Cardiac fibroblast (primary cell): Measurements from ENCODE around the gene FSTL4.

Source experiments
- DNase-seq, 2 donors: peaks; one replicate each; pipeline versions ENCODE4 v3.0.0 to v3.0.0-alpha.2; 2010; ENCODE audit warnings: low read depth in 2 of 2
- H3K4me3 ChIP-seq, 2 donors: replicated peaks in 1 of 2; 1 replicate in 1 of 2; 2 replicates in 1 of 2; pipeline ENCODE4 v1.5.1; 2011; ENCODE audit warnings: low read depth in 2 of 2, low read length in 2 of 2, mild to moderate bottlenecking in 2 of 2, moderate library complexity in 1 of 2
- TF ChIP-seq, protein P1 (sequence below): IDR thresholded peaks from one replicate; pipeline ENCODE4 v1.5.1; 2011; ENCODE audit warnings: low read depth, mild to moderate bottlenecking, low read length, inconsistent platforms

Gene FSTL4

DNA sequence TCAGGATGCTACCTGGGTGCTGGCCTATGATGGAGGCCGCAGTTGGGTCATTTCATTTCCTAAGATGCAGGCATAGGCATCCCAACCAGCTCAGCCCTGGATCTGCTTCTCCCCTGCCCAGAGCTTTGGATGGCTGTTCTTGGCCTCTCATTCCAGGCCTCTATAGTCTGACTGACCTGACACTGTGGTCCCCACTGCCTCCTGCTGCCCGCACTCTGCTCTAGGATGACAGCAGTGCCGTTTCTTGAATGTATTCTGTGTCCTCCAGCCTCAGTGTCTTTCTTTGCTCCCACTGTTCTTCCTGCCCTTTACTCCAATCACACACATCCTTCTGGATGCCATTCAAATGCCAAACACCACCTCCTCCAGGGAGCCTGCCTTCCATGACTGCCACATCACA, 324.8 kb downstream of the FSTL4 start:
- DNase-seq: peak; percentile 43 to 67
- no peak overlapping the region for H3K4me3 ChIP-seq
- TF ChIP-seq, protein P1, sequence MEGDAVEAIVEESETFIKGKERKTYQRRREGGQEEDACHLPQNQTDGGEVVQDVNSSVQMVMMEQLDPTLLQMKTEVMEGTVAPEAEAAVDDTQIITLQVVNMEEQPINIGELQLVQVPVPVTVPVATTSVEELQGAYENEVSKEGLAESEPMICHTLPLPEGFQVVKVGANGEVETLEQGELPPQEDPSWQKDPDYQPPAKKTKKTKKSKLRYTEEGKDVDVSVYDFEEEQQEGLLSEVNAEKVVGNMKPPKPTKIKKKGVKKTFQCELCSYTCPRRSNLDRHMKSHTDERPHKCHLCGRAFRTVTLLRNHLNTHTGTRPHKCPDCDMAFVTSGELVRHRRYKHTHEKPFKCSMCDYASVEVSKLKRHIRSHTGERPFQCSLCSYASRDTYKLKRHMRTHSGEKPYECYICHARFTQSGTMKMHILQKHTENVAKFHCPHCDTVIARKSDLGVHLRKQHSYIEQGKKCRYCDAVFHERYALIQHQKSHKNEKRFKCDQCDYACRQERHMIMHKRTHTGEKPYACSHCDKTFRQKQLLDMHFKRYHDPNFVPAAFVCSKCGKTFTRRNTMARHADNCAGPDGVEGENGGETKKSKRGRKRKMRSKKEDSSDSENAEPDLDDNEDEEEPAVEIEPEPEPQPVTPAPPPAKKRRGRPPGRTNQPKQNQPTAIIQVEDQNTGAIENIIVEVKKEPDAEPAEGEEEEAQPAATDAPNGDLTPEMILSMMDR: peak; percentile 57

DNA sequence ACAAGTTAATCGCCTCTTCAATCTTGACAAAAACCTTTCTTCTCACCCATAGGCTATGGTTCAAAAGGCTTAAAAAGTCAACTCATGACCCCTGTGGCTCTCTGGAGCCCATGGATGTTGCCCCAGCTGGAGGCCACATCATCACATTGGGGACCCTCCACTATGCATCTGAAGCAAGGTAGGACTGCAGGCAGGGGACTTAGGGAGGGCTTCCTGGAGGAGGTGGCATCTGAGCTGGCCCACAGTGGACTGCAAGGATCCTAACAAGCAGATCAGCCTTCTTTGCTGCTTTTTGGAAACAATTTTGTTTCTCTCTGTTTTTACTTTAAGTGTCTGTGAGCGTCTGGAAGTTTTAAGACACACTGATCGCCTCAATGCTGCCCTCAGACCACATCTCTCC, 325.9 kb downstream of the FSTL4 start:
- DNase-seq: no peak
- TF ChIP-seq, protein P1: no peak
- no peak overlapping the region for H3K4me3 ChIP-seq

GRCh38 chr5:133285583-133286021, 326.7 kb downstream of the FSTL4 start:
- TF ChIP-seq, protein P1: no peak
- peak; percentile 37 to 41 for DNase-seq
- H3K4me3 ChIP-seq: no peak overlapping the region

DNA sequence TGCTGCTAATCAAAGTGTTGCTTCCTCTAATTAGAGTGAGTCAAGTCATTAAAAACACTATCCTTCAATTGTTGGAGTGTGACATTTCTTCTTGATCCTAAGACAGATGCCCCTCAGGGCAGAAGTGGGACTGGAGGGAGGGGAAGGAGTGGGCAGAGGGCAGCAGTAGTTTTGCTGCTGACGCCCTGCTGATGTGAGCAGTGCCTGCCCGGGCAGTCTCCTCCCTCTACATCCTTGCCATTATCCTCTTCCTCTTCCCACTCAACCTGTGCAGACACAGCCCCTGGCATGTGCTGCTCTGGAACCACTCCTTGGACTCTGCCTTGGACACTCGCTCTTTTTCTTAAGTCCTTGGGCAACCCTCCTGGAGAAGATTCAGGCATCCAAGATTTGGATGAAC, 328.0 kb downstream of the FSTL4 start:
- no peak overlapping the region for H3K4me3 ChIP-seq
- DNase-seq: no peak
- TF ChIP-seq, protein P1: no peak

GRCh38 chr5:133278317-133278716, 334.0 kb downstream of the FSTL4 start:
- DNase-seq: no peak
- no peak overlapping the region for H3K4me3 ChIP-seq
- TF ChIP-seq, protein P1: no peak

DNA sequence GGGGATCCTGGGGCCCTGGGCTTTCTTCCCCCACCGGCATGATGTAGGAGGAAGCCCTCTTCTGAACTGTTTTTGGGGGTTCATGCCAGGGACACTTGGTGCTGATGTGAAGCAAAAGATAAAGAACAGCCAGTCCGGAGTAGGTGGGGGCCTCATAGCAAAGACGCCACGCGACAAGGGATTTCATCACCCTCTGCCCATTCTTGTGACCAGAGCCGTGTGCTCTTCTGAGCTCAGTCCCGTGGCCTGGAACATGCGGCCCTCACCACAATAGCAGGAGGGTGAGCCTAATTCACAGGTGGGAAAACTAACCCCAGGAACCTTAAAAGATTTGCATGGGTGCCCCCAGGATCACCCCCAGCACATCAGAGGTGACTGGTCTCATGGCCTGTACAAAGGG, 334.6 kb downstream of the FSTL4 start:
- no peak overlapping the region for H3K4me3 ChIP-seq
- no peak for DNase-seq
- TF ChIP-seq, protein P1: no peak

DNA sequence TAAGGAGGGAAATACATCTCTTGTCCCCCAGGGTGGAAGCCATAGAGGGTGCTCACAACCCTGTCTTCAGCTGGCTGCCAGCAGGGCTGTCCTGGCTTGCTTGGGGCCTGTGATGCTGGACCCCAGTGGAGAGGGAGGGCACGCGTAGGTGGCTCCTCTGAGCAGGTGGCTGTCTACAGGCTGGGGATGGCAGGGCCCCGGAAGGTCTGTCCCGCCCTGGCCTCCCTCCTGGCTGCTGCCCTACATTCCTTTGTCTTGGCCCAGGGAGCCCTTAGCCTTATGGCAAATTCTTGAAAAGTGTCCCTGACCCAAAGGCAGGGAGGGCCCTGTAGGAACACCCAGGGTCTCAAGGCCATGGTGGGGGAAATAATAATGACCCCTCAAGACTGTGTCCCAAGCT, 336.2 kb downstream of the FSTL4 start:
- no peak overlapping the region for H3K4me3 ChIP-seq
- TF ChIP-seq, protein P1: no peak
- DNase-seq: no peak
